AG10803 (cell line): Measurements from ENCODE around the gene PLPP2.

Experiments used
- DNase-seq: peaks from one replicate; pipeline ENCODE4 v3.0.0; 2010; ENCODE audit warnings: low read depth
- H3K4me3 ChIP-seq: 2 replicates; pipeline ENCODE4 v1.5.1; 2011; ENCODE audit warnings: mild to moderate bottlenecking, low read length, control low read depth
- CTCF ChIP-seq: conservative IDR thresholded peaks from 2 replicates; pipeline ENCODE4 v1.5.1; 2011; ENCODE audit warnings: mild to moderate bottlenecking, low read length, control low read depth, inconsistent platforms

The PLPP2 gene

GRCh38 chr19:291006-291521 is at the start of gene PLPP2:
Gene PLPP2 (minus strand): TSS chr19:291403. CDS start chr19:291336, 67 bp downstream.
- no peak for DNase-seq
- TF ChIP-seq CTCF: no peak
- H3K4me3 ChIP-seq: peak within 1 kb of the TSS; percentile 50

- TF ChIP-seq CTCF: no peak
- no peak overlapping the region for H3K4me3 ChIP-seq
- DNase-seq: no peak
Observed at GRCh38 chr19:340620-341385, 49.6 kb upstream of the PLPP2 start.

GRCh38 chr19:339262-339887 is 48.2 kb upstream of the PLPP2 start:
- H3K4me3 ChIP-seq: no peak overlapping the region
- no peak for DNase-seq
- no peak for TF ChIP-seq CTCF

GRCh38 chr19:338421-338820 is 47.2 kb upstream of the PLPP2 start:
- H3K4me3 ChIP-seq: no peak overlapping the region
- TF ChIP-seq CTCF: no peak
- no peak for DNase-seq

GRCh38 chr19:336067-336614 is 44.9 kb upstream of the PLPP2 start:
- no peak overlapping the region for H3K4me3 ChIP-seq
- no peak for TF ChIP-seq CTCF
- DNase-seq: no peak

- no peak overlapping the region for H3K4me3 ChIP-seq
- no peak for DNase-seq
- no peak for TF ChIP-seq CTCF
Observed at GRCh38 chr19:335486-336066, 44.4 kb upstream of the PLPP2 start.
